ENCODE results near the gene PHKA2.

- TF ChIP-seq CTCF (IDR thresholded peaks at IDR 0.05; ENCODE audit: borderline replicate concordance, extremely low read depth, low read length, poor library complexity, severe bottlenecking) (peak; percentile 53), EZH2 (IDR thresholded peaks at IDR 0.05; ENCODE audit: borderline replicate concordance, low read depth, low read length, severe bottlenecking) (no peak)
Measured at GRCh38 chrX:18931972-18932371, 51.9 kb downstream of the PHKA2 start.
